Left ventricle myocardium inferior (tissue), 1 donor: Measurements from ENCODE around the gene ACTN4. TPM values are rescaled to one million over a fixed set of nuclear protein-coding genes. Genes with fewer than 3 reads are reported as not detected.
"Not testable (repeated sequence)": the region's sequence is repeated elsewhere in the genome, so short reads cannot be mapped to it uniquely, and the experiment has no call there.

Source experiments
- DNase-seq: peaks from one replicate; pipeline ENCODE4 v3.0.0-alpha.2; 2020
- H3K27ac ChIP-seq: fragments of 200-600 bp; replicated peaks from 2 replicates; pipeline ENCODE4 v1.8.0; 2021
- H3K27me3 ChIP-seq: fragments of 200-600 bp; 2 replicates; pipeline ENCODE4 v1.8.0; 2021; ENCODE audit warnings: low read depth
- H3K36me3 ChIP-seq: fragments of 200-600 bp; 2 replicates; pipeline ENCODE4 v1.8.0; 2021
- H3K4me1 ChIP-seq: fragments of 200-600 bp; 2 replicates; pipeline ENCODE4 v1.8.0; 2021
- H3K4me3 ChIP-seq: fragments of 200-600 bp; 2 replicates; pipeline ENCODE4 v1.8.0; 2021; ENCODE audit warnings: mild to moderate bottlenecking, moderate library complexity
- H3K9me3 ChIP-seq: fragments of 200-600 bp; replicated peaks from 2 replicates; pipeline ENCODE4 v1.8.0; 2021
- CTCF ChIP-seq: fragments of 200-600 bp; IDR thresholded peaks from 2 replicates; pipeline ENCODE4 v1.8.0; 2021; ENCODE audit warnings: antibody characterized with exemption, mild to moderate bottlenecking, borderline replicate concordance
- intact Hi-C: fragments of 100-400 bp; cut with micrococcal nuclease; formaldehyde crosslinking; loops from one replicate; pipeline ENCODE4 v1.11.0; 2022
- total RNA-seq: library from RNA; stranded (reverse); fragmentation: NEBNext Ultra II Directional; extraction: Animal tissue kit (Norgen Biotek cat#: 25700); gene quantifications from one replicate; pipeline ENCODE4 v1.2.1, GENCODE V29; 2021
- donor health status: DM: no; HTN: yes; CAD: no; lungs with severe emphysema.

Gene ACTN4
- total RNA-seq, 1 donor from 2014 or later: 111 TPM

- H3K27me3 ChIP-seq: no peaks in the 10 kb centered on the region
- H3K4me1 ChIP-seq: peaks cover 9% of the 10 kb centered on the region
- no peak overlapping the region for H3K4me3 ChIP-seq
- no peaks in the 10 kb centered on the region for H3K36me3 ChIP-seq
- no peak for DNase-seq
- H3K9me3 ChIP-seq: no peaks in the 10 kb centered on the region
- intact Hi-C loops: loop anchor here (10.0 kb wide), 1 partner anchor 70 kb away; the partner anchor contains the start of gene ECH1
- no peak overlapping the region for H3K27ac ChIP-seq
- TF ChIP-seq CTCF: no peak
Observed at GRCh38 chr19:38765214-38765613, 117.8 kb downstream of the ACTN4 start.

GRCh38 chr19:38766276-38767047 is 119.0 kb downstream of the ACTN4 start:
- intact Hi-C loops: loop anchor here (10.0 kb wide), 1 partner anchor 68 kb away; the partner anchor contains the start of gene ECH1
- H3K27ac ChIP-seq: no peak overlapping the region
- no peak overlapping the region for H3K4me3 ChIP-seq
- H3K4me1 ChIP-seq: peaks cover 9% of the 10 kb centered on the region
- no peaks in the 10 kb centered on the region for H3K9me3 ChIP-seq
- DNase-seq: no peak
- no peaks in the 10 kb centered on the region for H3K27me3 ChIP-seq
- H3K36me3 ChIP-seq: no peaks in the 10 kb centered on the region
- TF ChIP-seq CTCF: no peak

GRCh38 chr19:38769635-38770211 is 122.3 kb downstream of the ACTN4 start:
- H3K36me3 ChIP-seq: no peaks in the 10 kb centered on the region
- no peaks in the 10 kb centered on the region for H3K9me3 ChIP-seq
- no peaks in the 10 kb centered on the region for H3K27me3 ChIP-seq
- peak; percentile 84 for TF ChIP-seq CTCF
- H3K27ac ChIP-seq: peak overlapping the region; percentile 75
- peaks cover 9% of the 10 kb centered on the region for H3K4me1 ChIP-seq
- peak overlapping the region; percentile 56 for H3K4me3 ChIP-seq
- intact Hi-C loops: loop anchor here (10.0 kb wide), 1 partner anchor 65 kb away; the partner anchor contains the start of gene ECH1
- peak; percentile 92 for DNase-seq

GRCh38 chr19:38770228-38770948 is 122.9 kb downstream of the ACTN4 start:
- H3K9me3 ChIP-seq, H3K4me1 ChIP-seq, H3K36me3 ChIP-seq, DNase-seq, H3K27me3 ChIP-seq, intact Hi-C loops: not testable (repeated sequence)
- peak overlapping the region; percentile 75 for H3K27ac ChIP-seq
- peak overlapping the region; percentile 56 for H3K4me3 ChIP-seq

- H3K4me3 ChIP-seq, H3K36me3 ChIP-seq, H3K27ac ChIP-seq, DNase-seq, H3K9me3 ChIP-seq, H3K27me3 ChIP-seq, intact Hi-C loops, H3K4me1 ChIP-seq: not testable (repeated sequence)
Observed at GRCh38 chr19:38770949-38771275, 123.5 kb downstream of the ACTN4 start.

DNA sequence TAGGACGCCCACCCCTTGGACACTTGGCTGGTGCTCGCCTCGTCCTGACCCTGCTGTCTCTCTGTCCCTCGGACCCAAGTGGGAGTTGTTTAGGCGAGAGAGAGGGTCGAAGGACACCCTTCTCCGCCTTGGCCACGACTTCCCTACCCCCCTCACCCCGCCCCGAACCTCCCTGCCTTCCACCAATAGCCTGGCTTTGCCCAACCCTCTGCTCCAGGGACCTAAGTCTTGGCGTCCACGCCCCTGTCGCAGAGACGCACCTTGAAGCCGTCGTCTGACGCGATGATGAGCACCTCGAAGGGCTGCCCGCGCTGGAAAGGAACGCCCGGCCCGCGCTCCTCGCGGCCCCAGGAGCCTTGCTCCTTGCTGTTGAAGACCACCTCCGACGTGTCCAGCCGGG is 124.1 kb downstream of the ACTN4 start:
- DNase-seq, intact Hi-C loops, H3K27me3 ChIP-seq, H3K36me3 ChIP-seq, H3K9me3 ChIP-seq, H3K4me1 ChIP-seq, H3K4me3 ChIP-seq, H3K27ac ChIP-seq: not testable (repeated sequence)
